Tibial nerve (tissue), 4 donors: ENCODE measurements around the gene POLG. TPM values are rescaled to one million over a fixed set of nuclear protein-coding genes. Genes with fewer than 3 reads are reported as not detected.

Source experiments
- DNase-seq, 2 donors: peaks; one replicate each; pipeline ENCODE4 v3.0.0-alpha.2; 2019; ENCODE audit warnings: low spot score in 2 of 2
- H3K27ac ChIP-seq, 4 donors: fragments of 200-600 bp; sonication (generic) in 3 of 4; one replicate each; pipeline ENCODE4 v1.5.1; 2017 to 2019; ENCODE audit warnings: mild to moderate bottlenecking in 1 of 4
- H3K27me3 ChIP-seq, 2 donors: fragments of 200-600 bp; sonication (generic) in 1 of 2; one replicate each; pipeline versions ENCODE4 v1.5.1 to v1.6.0; 2017 to 2019
- H3K36me3 ChIP-seq, 3 donors: fragments of 200-600 bp; sonication (generic); one replicate each; pipeline ENCODE4 v1.5.1; 2018 to 2019
- H3K4me1 ChIP-seq, 4 donors: fragments of 200-600 bp; sonication (generic) in 3 of 4; one replicate each; pipeline ENCODE4 v1.5.1; 2017 to 2019
- H3K4me3 ChIP-seq, 4 donors: fragments of 200-600 bp; sonication (generic) in 3 of 4; one replicate each; pipeline ENCODE4 v1.5.1; 2017 to 2019; ENCODE audit warnings: mild to moderate bottlenecking in 1 of 4, moderate library complexity in 1 of 4
- H3K9me3 ChIP-seq, 4 donors: fragments of 200-600 bp; sonication (generic) in 3 of 4; one replicate each; pipeline ENCODE4 v1.5.1; 2017 to 2019
- EP300 ChIP-seq, 2 donors: sonication (generic); formaldehyde crosslinking; IDR thresholded peaks; one replicate each; pipeline ENCODE4 v1.6.1; 2017; ENCODE audit warnings: antibody characterized with exemption in 2 of 2, mild to moderate bottlenecking in 1 of 2
- POLR2A ChIP-seq, 2 donors: fragments of 450-650 bp; IDR thresholded peaks; one replicate each; pipeline ENCODE4 v1.6.1; 2017; ENCODE audit warnings: antibody characterized with exemption in 2 of 2, mild to moderate bottlenecking in 2 of 2, moderate library complexity in 2 of 2
- WGBS, 2 donors: methylation state at CpG; one replicate each; pipeline ENCODE4 v1.1.5; 2018; 5-methylcytosine and 5-hydroxymethylcytosine counted together
- total RNA-seq, 4 donors: library from RNA; depleted of rRNA; stranded (reverse); fragments of >200 nt; gene quantifications; one replicate each; pipeline ENCODE4 v1.1.0, GENCODE V29; 2016
- TF ChIP-seq, protein P1 (sequence below), 5 experiments: fragments of 200-600 bp in 3 of 5; fragments of 450-650 bp in 2 of 5; sonication (generic) in 3 of 5; IDR thresholded peaks; one replicate each; pipeline ENCODE4 v1.5.1; 2016 to 2019; ENCODE audit warnings: antibody characterized with exemption in 5 of 5, mild to moderate bottlenecking in 3 of 5, moderate library complexity in 2 of 5

POLG gene
- total RNA-seq, 4 donors from 2014 or later: 76.9 to 113 (median 103) TPM

DNA sequence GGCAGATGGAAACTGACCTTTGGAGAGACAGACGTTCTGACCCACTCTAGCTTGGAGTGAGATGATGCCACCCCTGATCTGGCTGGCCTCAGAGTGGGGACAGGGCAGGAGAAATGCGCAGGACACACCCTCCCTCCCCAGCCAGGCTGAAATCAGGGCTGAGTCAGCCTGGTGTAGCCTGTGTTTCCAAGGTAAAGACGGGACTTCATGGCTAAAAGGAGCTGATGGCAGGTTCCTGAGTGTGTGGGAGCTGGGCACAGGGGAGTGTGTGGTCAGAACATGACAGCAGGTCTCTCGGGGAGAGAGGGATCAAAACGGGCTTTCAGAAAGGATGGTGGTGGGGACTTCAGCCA is 14.6 kb upstream of the POLG start:
- no peak overlapping the region for H3K4me3 ChIP-seq
- WGBS, 2 donors: 75 to 77% methylated on average over 5 of the region's 5 CpGs
- no peaks in the 10 kb centered on the region for H3K9me3 ChIP-seq
- H3K27me3 ChIP-seq: peaks cover 0 to 13% of the 10 kb centered on the region in 2 donors
- H3K36me3 ChIP-seq: no peaks in the 10 kb centered on the region
- H3K27ac ChIP-seq: no peak overlapping the region
- no peaks in the 10 kb centered on the region for H3K4me1 ChIP-seq
- TF ChIP-seq, protein P1, sequence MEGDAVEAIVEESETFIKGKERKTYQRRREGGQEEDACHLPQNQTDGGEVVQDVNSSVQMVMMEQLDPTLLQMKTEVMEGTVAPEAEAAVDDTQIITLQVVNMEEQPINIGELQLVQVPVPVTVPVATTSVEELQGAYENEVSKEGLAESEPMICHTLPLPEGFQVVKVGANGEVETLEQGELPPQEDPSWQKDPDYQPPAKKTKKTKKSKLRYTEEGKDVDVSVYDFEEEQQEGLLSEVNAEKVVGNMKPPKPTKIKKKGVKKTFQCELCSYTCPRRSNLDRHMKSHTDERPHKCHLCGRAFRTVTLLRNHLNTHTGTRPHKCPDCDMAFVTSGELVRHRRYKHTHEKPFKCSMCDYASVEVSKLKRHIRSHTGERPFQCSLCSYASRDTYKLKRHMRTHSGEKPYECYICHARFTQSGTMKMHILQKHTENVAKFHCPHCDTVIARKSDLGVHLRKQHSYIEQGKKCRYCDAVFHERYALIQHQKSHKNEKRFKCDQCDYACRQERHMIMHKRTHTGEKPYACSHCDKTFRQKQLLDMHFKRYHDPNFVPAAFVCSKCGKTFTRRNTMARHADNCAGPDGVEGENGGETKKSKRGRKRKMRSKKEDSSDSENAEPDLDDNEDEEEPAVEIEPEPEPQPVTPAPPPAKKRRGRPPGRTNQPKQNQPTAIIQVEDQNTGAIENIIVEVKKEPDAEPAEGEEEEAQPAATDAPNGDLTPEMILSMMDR (IDR thresholded peaks at IDR 0.05): no peak
- no peak for TF ChIP-seq EP300 (IDR thresholded peaks at IDR 0.05)
- no peak for TF ChIP-seq POLR2A (IDR thresholded peaks at IDR 0.05)
- no peak for DNase-seq

DNA sequence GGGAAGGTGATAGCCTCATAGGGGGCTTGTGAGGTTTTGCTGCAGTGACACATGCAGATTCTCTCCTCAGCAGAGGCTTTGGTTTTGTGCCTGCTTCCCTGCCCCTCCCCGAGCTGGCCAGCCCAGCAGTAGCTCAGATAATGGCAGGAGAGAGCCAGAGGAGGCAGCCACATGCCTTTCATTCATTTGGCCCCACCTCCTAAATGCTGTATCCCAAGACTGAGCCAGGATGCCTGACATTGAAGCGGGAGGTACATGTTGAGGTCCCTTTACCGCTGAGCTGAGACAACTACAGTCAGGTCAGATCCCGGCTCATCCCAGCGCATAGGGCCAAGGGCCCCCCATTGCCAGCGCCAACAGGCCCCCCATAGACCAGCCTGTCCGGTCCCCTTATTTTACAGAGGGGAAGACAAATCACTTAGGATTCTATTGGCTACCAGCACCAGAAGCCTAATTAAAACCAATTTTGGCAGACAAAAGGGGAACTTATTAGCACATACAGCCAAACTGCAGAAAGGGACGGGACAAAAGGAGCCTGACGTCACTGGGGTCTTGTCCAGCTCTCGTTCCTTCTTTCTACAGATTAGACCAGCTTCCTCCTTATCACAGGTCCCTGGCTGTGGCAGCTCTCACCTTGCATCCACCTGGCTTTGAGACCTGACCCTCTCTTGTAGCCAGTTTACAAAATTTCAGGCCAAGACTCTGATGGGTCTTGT is 12.1 kb upstream of the POLG start:
- Histone ChIP-seq H3K27ac (no peak overlapping the region), H3K9me3 (no peaks in the 10 kb centered on the region), H3K27me3 (no peaks in the 10 kb centered on the region), H3K36me3 (no peaks in the 10 kb centered on the region), H3K4me1 (no peaks in the 10 kb centered on the region), H3K4me3 (no peak overlapping the region)
- TF ChIP-seq POLR2A (IDR thresholded peaks at IDR 0.05) (no peak), EP300 (IDR thresholded peaks at IDR 0.05) (no peak)
- TF ChIP-seq, protein P1 (IDR thresholded peaks at IDR 0.05): no peak
- DNase-seq: no peak
- 40 to 45% methylated on average over 10 of the region's 10 CpGs for WGBS, 2 donors

DNA sequence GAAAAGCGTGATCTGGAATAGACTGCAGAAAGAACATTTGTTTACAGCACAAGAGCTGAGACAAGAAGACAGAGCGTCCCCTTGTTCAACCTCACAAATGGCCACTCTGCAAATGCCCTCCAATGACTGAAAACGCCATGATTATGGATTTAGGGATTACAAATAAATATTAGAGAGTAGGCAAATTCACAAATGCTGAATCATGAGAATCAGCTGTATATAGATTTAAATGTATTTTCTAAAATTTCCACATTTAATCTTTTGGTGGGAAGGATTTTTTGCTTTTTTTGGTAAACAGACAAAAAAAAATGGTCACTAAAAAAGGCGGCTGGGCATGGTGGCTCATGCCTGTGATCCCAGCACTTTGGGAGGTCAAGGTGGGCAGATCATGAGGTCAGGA is 10.6 kb upstream of the POLG start:
- Histone ChIP-seq H3K9me3 (no peaks in the 10 kb centered on the region), H3K27me3 (no peaks in the 10 kb centered on the region), H3K36me3 (no peaks in the 10 kb centered on the region), H3K27ac (no peak overlapping the region), H3K4me3 (no peak overlapping the region), H3K4me1 (peaks cover 0 to 5% (median 0%) of the 10 kb centered on the region in 4 donors)
- TF ChIP-seq, protein P1 (IDR thresholded peaks at IDR 0.05): no peak
- TF ChIP-seq POLR2A (IDR thresholded peaks at IDR 0.05) (no peak), EP300 (IDR thresholded peaks at IDR 0.05) (no peak)
- 51 to 61% methylated on average over 4 of the region's 4 CpGs for WGBS, 2 donors
- no peak for DNase-seq

DNA sequence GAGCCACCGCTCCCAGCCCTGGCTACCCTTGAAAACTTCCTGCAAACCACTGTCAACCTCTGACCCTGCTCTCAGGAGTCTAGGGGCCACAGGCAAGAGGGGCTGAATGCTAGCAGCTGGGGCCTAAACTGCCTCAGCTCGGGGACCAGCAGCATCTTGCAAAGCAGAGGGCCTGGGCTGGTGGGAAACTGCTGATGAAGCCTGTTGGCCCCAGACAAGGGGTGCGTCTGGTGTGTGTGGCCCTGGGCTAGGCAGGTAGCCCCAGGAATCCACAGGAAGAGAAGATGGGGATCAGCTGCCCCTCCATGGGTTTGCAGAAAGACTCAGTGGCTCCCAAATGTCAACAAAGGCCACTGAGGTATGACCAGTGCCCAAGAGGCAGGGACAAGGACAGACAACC is 8.2 kb upstream of the POLG start:
- 81 to 94% methylated on average over 3 of the region's 3 CpGs for WGBS, 2 donors
- DNase-seq: no peak
- no peaks in the 10 kb centered on the region for H3K36me3 ChIP-seq
- TF ChIP-seq, protein P1 (IDR thresholded peaks at IDR 0.05): no peak
- TF ChIP-seq EP300 (IDR thresholded peaks at IDR 0.05) (no peak), POLR2A (IDR thresholded peaks at IDR 0.05) (no peak)
- H3K27ac ChIP-seq: no peak overlapping the region
- no peaks in the 10 kb centered on the region for H3K27me3 ChIP-seq
- H3K9me3 ChIP-seq: no peaks in the 10 kb centered on the region
- no peak overlapping the region for H3K4me3 ChIP-seq
- H3K4me1 ChIP-seq: peaks cover 0 to 5% (median 0%) of the 10 kb centered on the region in 4 donors

DNA sequence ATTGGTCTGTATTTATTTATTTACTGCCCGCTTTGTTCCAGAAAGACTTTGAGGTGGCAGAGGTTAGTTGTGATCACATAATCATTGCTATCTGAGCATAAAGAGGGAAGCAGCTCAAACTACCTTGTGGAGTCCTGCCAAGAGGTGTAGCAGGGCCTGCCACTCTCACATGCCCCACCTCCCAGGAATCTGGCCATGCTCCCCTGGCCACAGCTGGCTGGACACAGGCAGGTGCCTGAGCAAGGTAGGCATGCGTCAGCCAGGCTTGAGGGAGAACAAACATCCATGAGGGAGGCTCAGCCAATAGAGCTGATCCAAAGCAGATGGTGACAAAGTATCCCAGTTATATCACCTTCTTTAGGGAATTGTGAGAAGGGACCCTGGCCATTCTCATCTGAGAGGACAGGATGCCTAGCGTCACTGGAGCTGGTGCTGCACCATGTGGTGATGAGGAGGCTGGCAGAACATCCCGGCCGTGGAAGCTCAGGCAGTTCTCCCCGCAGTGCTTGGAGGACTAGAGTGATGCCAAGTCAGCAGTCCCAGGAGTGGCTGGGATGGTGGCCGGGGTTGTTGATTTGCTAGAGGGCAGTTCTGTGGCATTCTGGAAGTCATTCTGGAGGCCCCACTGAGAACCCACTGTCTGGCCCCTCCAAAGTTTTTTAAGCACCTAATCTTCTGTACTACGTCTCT is 6.8 kb upstream of the POLG start:
- Histone ChIP-seq H3K9me3 (no peaks in the 10 kb centered on the region), H3K4me3 (no peak overlapping the region), H3K36me3 (no peaks in the 10 kb centered on the region), H3K4me1 (peaks cover 0 to 5% (median 0%) of the 10 kb centered on the region in 4 donors), H3K27me3 (no peaks in the 10 kb centered on the region), H3K27ac (no peak overlapping the region)
- no peak for TF ChIP-seq EP300 (IDR thresholded peaks at IDR 0.05)
- TF ChIP-seq, protein P1 (IDR thresholded peaks at IDR 0.05): no peak
- TF ChIP-seq POLR2A (IDR thresholded peaks at IDR 0.05): no peak
- 72 to 82% methylated on average over 7 of the region's 8 CpGs for WGBS, 2 donors
- no peak for DNase-seq
